Caco-2 (cell line): ENCODE measurements around the gene ZNF441. TPM values are rescaled to one million over a fixed set of nuclear protein-coding genes. Genes with fewer than 3 reads are reported as not detected.

ENCODE experiments used
- BruUV-seq: library from RNA; stranded (reverse); fragments of 400-500 nt; replicated peaks from 2 replicates; lab custom pipeline; 2021; lab: Mats Ljungman, UMichigan
- CTCF ChIA-PET: fragments of 300-600 bp; sonication (Branson Sonifier 250); formaldehyde crosslinking; loops from one replicate; lab custom pipeline; 2022; ENCODE audit warnings: antibody characterized with exemption; lab: Charles Lee
- POLR2A ChIA-PET: fragments of 300-600 bp; sonication (Branson Sonifier 250); formaldehyde crosslinking; loops from one replicate; lab custom pipeline; 2022; ENCODE audit warnings: antibody characterized with exemption; lab: Charles Lee
- DNase-seq, 2 experiments: peaks; one replicate each; pipeline versions ENCODE4 v3.0.0 to v3.0.0-alpha.2; 2020 to 2022
- H3K27me3 ChIP-seq: replicated peaks from 2 replicates; pipeline ENCODE4 v1.6.0; 2011; ENCODE audit warnings: low read length; ENCODE audit not compliant: control insufficient read depth, insufficient read depth
- H3K36me3 ChIP-seq: 2 replicates; pipeline ENCODE4 v1.5.1; 2011; ENCODE audit warnings: low read length; ENCODE audit not compliant: control insufficient read depth, insufficient read depth
- H3K4me1 ChIP-seq: fragments of 250-450 bp; sonication (Bioruptor Pico); 2 replicates; pipeline ENCODE4 v1.5.1; 2020; ENCODE audit warnings: mild to moderate bottlenecking
- H3K4me3 ChIP-seq: 2 replicates; pipeline ENCODE4 v1.5.1; 2011; ENCODE audit warnings: low read depth, mild to moderate bottlenecking, control low read depth, low read length
- H3K9me3 ChIP-seq: fragments of 250-450 bp; sonication (Bioruptor Pico); 2 replicates; pipeline ENCODE4 v1.5.1; 2020; ENCODE audit warnings: mild to moderate bottlenecking, moderate library complexity
- H3K27ac Mint-ChIP-seq: one replicate; pipeline ENCODE4 v1.8.0; 2022; ENCODE audit warnings: mixed read lengths; ENCODE audit not compliant: unreplicated experiment
- H3K27me3 Mint-ChIP-seq: one replicate; pipeline ENCODE4 v1.8.0; 2022; ENCODE audit warnings: mixed read lengths; ENCODE audit not compliant: insufficient read depth, unreplicated experiment
- H3K36me3 Mint-ChIP-seq: one replicate; pipeline ENCODE4 v1.8.0; 2022; ENCODE audit warnings: mild to moderate bottlenecking, mixed read lengths; ENCODE audit not compliant: insufficient read depth, unreplicated experiment
- H3K4me1 Mint-ChIP-seq: one replicate; pipeline ENCODE4 v1.8.0; 2022; ENCODE audit warnings: low read depth, mixed read lengths; ENCODE audit not compliant: unreplicated experiment
- H3K4me3 Mint-ChIP-seq: one replicate; pipeline ENCODE4 v1.8.0; 2022; ENCODE audit warnings: mild to moderate bottlenecking, moderate library complexity, mixed read lengths; ENCODE audit not compliant: unreplicated experiment
- H3K9me3 Mint-ChIP-seq: one replicate; pipeline ENCODE4 v1.8.0; 2022; ENCODE audit warnings: mixed read lengths; ENCODE audit not compliant: unreplicated experiment
- CTCF ChIP-seq, 2 experiments: fragments of 200-600 bp in 1 of 2; IDR thresholded peaks; 1 replicate in 1 of 2; 2 replicates in 1 of 2; pipeline versions ENCODE4 v1.5.1 to v1.8.0; 2011 to 2022; ENCODE audit warnings: antibody characterized with exemption in 1 of 2, control low read depth in 1 of 2, inconsistent platforms in 1 of 2, low read depth in 1 of 2, low read length in 1 of 2, mild to moderate bottlenecking in 1 of 2, moderate library complexity in 1 of 2; ENCODE audit not compliant: insufficient read depth in 1 of 2, severe bottlenecking in 1 of 2, unreplicated experiment in 1 of 2
- intact Hi-C: fragments of 100-400 bp; cut with micrococcal nuclease; formaldehyde crosslinking; loops from one replicate; pipeline ENCODE4 v1.10.0; 2022; ENCODE audit not compliant: unreplicated experiment
- total RNA-seq: library from RNA; stranded (reverse); gene quantifications from 2 replicates; pipeline ENCODE4 v1.2.3, GENCODE V29; 2022

ZNF441 gene
- total RNA-seq, 1 experiment from 2014 or later, result 4.4 TPM

DNA sequence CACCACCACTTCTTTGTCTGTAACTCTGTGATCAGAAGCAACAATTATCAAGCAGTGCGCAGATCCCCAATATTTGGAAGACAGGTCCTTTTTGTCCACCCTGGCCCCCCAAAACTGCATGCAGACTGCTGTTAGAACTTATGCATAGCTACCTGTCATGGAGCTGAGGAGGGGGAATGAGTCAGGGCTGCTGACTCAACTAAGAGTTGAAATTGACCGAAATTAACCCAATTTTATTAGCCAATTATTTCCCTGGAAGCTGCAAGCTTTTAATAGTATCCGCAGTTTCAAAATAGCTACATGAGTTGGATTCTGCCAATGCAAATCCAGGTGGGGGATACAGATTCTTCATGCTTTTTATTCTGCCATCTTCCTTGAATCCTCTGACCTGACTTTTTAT lies 17.6 kb downstream of the ZNF441 start:
- peaks cover 33% of the 10 kb centered on the region for H3K9me3 Mint-ChIP-seq
- H3K4me1 Mint-ChIP-seq, result no peaks in the 10 kb centered on the region
- Histone ChIP-seq H3K4me1 (no peaks in the 10 kb centered on the region), H3K36me3 (peaks cover 5% of the 10 kb centered on the region), H3K9me3 (peaks cover 43% of the 10 kb centered on the region), H3K27me3 (no peaks in the 10 kb centered on the region), H3K4me3 (no peak overlapping the region)
- ChIA-PET CTCF (interaction anchor here (0.6 kb wide), 1 partner anchor 14 kb away, joined by 3 read pairs; the partner anchor contains the start of gene ZNF491), POLR2A (no interaction called here)
- no TSS peak for BruUV-seq
- intact Hi-C loops, result no loop called here
- TF ChIP-seq CTCF (IDR thresholded peaks at IDR 0.05; ENCODE audit: insufficient read depth in 1 of 2, low read depth in 1 of 2, low read length in 1 of 2, severe bottlenecking in 1 of 2, unreplicated experiment in 1 of 2), result no peak
- no peak overlapping the region for H3K4me3 Mint-ChIP-seq
- H3K36me3 Mint-ChIP-seq, result peaks cover 22% of the 10 kb centered on the region
- no peaks in the 10 kb centered on the region for H3K27me3 Mint-ChIP-seq
- DNase-seq, result no peak
- H3K27ac Mint-ChIP-seq, result no peak overlapping the region

DNA sequence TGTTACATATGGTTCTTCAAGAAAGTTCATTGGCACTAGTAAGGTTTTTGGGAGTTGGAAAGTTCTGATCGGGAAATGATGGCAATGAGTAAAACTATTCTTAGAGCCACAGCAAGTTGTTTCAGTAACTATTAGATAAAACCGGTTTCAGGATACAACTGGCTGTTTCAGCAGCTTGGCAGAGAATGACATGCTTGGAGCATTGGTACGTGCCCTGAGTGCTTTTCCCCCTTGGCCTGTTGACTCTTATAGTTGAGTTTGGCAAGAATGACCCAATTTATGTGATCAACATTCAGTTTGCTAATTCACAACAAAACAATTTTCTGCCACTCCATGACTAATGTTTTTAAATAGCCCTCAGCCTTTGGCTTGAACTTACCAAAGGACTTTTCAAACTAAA lies 20.7 kb downstream of the ZNF441 start:
- Histone ChIP-seq H3K4me3 (no peak overlapping the region), H3K27me3 (no peaks in the 10 kb centered on the region), H3K36me3 (no peaks in the 10 kb centered on the region), H3K9me3 (peaks cover 26% of the 10 kb centered on the region), H3K4me1 (no peaks in the 10 kb centered on the region)
- Mint-ChIP-seq H3K27me3 (no peaks in the 10 kb centered on the region), H3K4me1 (no peaks in the 10 kb centered on the region), H3K36me3 (peaks cover 5% of the 10 kb centered on the region), H3K4me3 (no peak overlapping the region), H3K9me3 (peaks cover 28% of the 10 kb centered on the region), H3K27ac (no peak overlapping the region)
- DNase-seq, result no peak
- CTCF ChIA-PET, result interaction anchor here (1.3 kb wide), 1 partner anchor 10 kb away, joined by 3 read pairs; no protein-coding TSS in a partner anchor
- intact Hi-C loops, result no loop called here
- POLR2A ChIA-PET, result no interaction called here
- no TSS peak for BruUV-seq
- TF ChIP-seq CTCF (IDR thresholded peaks at IDR 0.05; ENCODE audit: insufficient read depth in 1 of 2, low read depth in 1 of 2, low read length in 1 of 2, severe bottlenecking in 1 of 2, unreplicated experiment in 1 of 2), result no peak

- no peak overlapping the region for H3K4me3 Mint-ChIP-seq
- BruUV-seq, result no TSS peak
- Histone ChIP-seq H3K4me3 (no peak overlapping the region), H3K27me3 (no peaks in the 10 kb centered on the region), H3K36me3 (no peaks in the 10 kb centered on the region), H3K4me1 (peaks cover 8% of the 10 kb centered on the region; the same call in 1 of the 2 replicates), H3K9me3 (peaks cover 15% of the 10 kb centered on the region)
- H3K4me1 Mint-ChIP-seq, result peaks cover 7% of the 10 kb centered on the region
- peaks cover 7% of the 10 kb centered on the region for H3K36me3 Mint-ChIP-seq
- H3K27ac Mint-ChIP-seq, result no peak overlapping the region
- no peak for TF ChIP-seq CTCF (IDR thresholded peaks at IDR 0.05; ENCODE audit: insufficient read depth in 1 of 2, low read depth in 1 of 2, low read length in 1 of 2, severe bottlenecking in 1 of 2, unreplicated experiment in 1 of 2)
- H3K27me3 Mint-ChIP-seq, result no peaks in the 10 kb centered on the region
- no peak for DNase-seq
- H3K9me3 Mint-ChIP-seq, result peaks cover 9% of the 10 kb centered on the region
- ChIA-PET CTCF (no interaction called here), POLR2A (no interaction called here)
- intact Hi-C loops, result no loop called here
Measured at GRCh38 chr19:11792942-11793341, 26.1 kb downstream of the ZNF441 start.
